Stimulated activated CD4-positive, alpha-beta T cell treated with anti-CD3 and anti-CD28 coated beads, Interleukin-1b, Interleukin-23, amount 100 ng/mL, for 48 hours (primary cell): ENCODE data around the gene MAN1B1.
A peak's percentile ranks its signal among the peaks of the same experiment; 100 is the strongest.
"Not testable (repeated sequence)": the region's sequence is repeated elsewhere in the genome, so short reads cannot be mapped to it uniquely, and the experiment has no call there.

Experiments
- DNase-seq: peaks from one replicate; pipeline ENCODE4 v3.0.0-alpha.2; 2020

Gene MAN1B1

GRCh38 chr9:137052998-137053943, 33.5 kb upstream of the MAN1B1 start:
- no peak for DNase-seq

GRCh38 chr9:137053944-137054931, 32.5 kb upstream of the MAN1B1 start, which contains the start of gene ENTPD2:
TSS of gene ENTPD2 (minus strand) at chr9:137054061. CDS start at chr9:137053997, 64 bp downstream.
- DNase-seq: no peak

DNA sequence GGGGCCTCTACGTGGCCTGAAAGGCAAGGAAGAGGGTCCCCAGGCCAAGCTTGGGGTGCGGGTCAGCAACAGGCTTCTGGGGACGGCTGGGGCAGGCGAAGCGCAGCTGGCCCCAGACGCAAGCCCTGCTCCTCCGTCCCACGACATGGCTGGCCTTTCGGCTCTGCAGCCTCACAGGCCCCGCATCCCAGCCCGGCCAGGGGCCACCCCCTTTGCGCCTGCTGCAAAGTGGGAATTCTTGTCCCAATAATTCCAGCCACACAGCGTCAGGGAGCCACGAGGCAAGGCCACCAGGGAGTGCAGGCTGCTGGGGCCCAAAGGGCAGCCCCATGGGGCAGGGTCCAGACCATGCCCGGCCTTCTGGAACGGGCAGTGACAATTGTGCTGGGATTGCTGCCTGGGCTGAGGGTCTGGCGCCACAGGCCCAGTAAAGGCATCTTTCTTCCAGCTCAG, 31.8 kb upstream of the MAN1B1 start:
- no peak for DNase-seq

- no peak for DNase-seq
Observed at GRCh38 chr9:137055385-137056364, 31.1 kb upstream of the MAN1B1 start.

DNA sequence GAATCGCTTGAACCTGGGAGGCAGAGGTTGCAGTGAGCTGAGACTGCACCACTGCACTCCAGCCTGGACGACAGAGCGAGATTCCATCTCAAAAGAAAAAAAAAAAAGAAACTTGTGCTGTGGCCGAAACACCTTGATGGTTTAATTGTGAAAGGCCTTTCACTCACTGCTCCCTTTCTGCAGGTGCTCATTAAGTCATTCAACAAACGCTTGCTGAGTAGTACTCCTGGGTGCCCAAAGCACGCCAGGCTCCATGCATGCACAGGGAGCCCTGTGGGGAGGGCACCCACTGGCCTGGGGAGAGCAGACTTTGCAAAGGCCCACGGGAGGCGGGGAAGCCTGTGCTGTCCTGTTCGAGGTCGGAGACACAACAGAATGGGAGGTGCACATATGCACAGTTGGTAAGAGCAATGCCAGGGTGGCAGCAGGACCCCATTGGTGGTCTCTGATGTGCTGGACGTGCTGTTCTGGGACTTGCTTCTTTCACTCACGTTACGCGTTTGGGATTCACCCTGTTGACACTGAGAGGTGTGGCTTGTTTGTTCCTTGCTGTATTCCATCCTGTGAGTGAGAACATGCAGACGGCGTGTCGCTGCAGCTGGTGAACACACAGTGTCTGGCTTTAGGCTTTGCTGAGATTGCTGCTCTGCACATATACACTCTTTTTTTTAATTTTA, 29.9 kb upstream of the MAN1B1 start:
- no peak for DNase-seq

DNA sequence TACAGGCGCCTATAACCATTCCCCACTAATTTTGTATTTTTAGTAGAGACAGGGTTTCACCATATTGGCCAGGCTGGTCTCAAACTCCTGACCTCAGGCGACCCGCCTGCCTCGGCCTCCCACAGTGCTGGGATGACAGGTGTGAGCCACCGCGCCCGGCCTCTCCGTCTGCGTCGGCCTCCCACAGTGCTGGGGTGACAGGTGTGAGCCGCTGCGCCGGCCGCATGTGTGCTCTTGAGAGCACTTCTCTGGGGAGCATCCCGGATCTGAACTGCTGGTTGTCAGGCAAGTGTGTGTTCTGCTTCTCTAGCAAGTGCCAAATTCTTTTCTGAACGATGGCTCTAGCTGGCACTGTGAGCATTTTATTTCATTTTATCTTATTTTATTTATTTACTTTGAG, 29.2 kb upstream of the MAN1B1 start:
- DNase-seq: no peak

DNA sequence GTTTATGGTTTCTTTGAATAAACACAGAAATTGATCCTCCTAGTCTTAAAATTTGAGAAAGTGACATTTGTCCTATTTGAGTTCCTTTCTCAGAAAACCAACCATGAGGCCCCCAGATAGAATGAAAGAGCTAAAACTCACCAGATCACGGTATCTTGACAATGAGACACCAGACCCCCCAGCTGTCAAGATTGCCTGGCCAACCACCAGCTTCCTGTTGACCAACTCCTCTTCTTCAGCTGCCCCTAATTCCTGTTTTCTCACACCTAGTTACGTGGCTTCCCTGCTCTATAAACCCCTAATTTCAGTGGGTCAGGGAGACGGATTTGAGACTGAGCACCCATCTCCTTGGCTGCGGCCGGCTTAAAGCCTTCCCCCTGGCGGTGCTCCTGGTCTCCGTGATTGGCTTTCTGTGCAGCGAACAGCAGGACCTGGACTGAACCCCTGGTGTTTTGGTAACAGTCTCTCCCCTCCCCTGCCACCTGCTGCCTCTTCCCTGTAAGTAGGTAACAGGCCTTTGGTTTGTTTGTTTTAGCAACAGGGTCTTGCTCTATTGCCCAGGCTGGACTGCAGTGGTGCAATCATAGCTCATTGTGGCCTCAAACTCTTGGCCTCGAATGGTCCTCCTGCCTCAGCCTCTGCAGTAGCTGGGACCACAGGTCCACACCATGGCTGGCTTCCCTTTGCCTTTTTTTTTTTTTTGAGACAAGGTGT, 28.1 kb upstream of the MAN1B1 start:
- no peak for DNase-seq

DNA sequence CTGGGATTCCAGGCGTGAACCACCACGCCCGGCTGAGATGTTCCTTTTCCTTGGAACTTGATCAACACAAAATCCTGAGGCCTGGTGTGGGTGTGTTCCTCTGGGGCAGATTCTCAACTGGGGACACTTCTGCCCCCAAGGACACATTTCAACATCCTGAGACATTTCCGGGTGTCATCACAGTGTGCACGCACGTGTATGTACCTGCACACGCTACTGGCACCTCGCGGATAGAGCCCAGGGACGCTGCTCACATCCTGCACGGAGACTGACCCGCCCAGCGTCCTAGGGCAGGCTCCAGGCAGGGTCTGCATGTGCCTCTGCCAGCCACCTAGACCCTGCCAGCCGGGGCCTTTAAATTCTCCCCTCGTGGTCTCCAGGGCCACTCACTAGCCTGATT, 24.4 kb upstream of the MAN1B1 start:
- no peak for DNase-seq

- not testable (repeated sequence) for DNase-seq
Observed at GRCh38 chr9:137062798-137063197, 24.0 kb upstream of the MAN1B1 start.

- DNase-seq: no peak
Observed at GRCh38 chr9:137063311-137064026, 23.3 kb upstream of the MAN1B1 start.

GRCh38 chr9:137064027-137064879, 22.5 kb upstream of the MAN1B1 start:
- peak; percentile 49 for DNase-seq

DNA sequence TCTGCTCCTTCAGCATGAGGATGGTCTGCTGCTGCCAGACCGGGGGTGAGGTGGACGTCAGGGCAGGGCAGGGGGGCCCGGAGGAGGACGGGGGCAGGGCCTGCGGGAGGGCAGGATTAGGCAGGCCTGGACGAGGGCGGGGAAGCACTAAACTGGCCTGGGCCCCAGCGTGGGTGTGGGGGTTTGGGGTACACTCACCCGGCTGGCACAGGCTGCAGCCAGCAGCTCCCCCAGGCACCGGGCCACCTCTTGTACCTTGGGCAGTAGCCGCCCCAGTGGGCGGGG, 22.0 kb upstream of the MAN1B1 start:
- no peak for DNase-seq

GRCh38 chr9:137065336-137065967, 21.3 kb upstream of the MAN1B1 start:
- DNase-seq: no peak

DNA sequence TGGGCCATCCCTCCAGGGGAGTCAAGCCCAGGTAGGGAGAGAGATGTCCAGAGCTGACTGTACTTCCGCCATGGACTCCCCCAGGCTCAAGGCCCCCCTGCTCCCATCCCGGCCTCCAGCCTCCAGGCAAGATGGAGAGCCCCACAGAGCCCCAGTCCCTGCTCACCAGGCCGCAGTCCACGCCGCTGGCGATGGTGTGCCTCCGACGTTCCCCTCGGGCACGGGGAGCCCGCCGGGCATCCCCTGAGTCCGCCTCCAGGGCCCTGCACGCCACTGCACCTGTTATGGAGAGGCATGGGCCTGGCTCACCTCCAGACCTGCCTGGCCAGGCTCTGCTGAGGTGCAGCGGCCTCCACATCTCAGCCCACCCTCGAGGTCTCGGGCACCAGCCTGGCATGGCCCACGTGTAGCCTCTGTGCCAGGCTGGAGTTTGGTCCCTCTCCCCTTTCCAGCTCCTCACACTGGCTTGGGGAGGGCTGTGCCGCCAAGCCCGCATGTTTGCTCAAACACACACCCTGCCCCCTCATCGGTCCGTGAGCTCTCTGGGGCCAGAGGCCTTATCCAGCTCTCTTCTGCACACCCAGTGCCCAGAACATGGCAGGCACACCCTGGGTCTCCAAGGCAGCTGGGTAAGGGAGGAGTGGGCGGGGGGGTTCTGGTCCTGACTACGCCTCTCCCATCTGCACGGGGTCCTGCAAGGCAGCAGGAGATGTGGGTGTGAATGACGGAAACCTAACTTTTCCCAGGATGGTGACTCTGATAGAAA, 20.5 kb upstream of the MAN1B1 start:
- no peak for DNase-seq

DNA sequence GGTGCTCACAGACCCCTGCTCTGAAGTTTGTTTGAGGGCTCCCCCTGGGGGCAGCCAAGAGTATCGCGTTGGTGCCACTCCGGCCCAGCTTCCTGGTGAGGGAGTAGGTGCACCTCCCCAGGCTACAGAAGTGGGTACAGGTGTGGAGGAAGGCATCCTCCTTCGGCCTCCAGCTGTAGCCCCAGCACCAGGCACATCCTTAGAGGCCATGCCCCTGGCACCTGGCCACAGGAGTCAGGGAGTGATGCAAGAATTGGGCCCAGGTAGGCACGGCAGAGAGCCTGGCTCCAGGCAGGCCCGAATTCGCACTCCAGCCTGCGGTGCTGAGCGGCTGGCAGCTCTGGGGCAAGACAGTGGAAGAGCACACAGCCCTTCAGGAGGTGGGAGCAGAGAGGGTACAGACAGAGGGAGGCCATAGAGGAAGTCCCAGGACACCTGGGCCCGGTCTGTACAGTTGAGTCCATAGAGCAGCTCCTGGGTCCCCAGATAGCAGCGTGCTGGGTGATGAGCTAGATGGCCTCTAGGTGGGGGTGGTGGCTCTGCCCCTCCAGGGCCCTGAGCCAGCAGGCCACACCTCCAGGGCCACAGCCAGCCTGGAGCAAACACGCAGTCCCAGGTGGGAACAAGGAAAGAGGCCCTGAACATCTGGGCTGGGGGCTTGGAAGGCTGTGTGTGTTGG, 18.8 kb upstream of the MAN1B1 start:
- DNase-seq: peak; percentile 86

- DNase-seq: no peak
Observed at GRCh38 chr9:137068539-137069507, 18.0 kb upstream of the MAN1B1 start.
